HuH-7 (cell line): ENCODE data around the gene EMP1.
"Not testable (repeated sequence)": the region's sequence is repeated elsewhere in the genome, so short reads cannot be mapped to it uniquely, and the experiment has no call there.

ENCODE experiments used
- DNase-seq: peaks from one replicate; pipeline ENCODE4 v3.0.0; 2011; ENCODE audit warnings: low spot score

EMP1 gene

GRCh38 chr12:13257356-13257875, 60.9 kb downstream of the EMP1 start:
- no peak for DNase-seq

DNA sequence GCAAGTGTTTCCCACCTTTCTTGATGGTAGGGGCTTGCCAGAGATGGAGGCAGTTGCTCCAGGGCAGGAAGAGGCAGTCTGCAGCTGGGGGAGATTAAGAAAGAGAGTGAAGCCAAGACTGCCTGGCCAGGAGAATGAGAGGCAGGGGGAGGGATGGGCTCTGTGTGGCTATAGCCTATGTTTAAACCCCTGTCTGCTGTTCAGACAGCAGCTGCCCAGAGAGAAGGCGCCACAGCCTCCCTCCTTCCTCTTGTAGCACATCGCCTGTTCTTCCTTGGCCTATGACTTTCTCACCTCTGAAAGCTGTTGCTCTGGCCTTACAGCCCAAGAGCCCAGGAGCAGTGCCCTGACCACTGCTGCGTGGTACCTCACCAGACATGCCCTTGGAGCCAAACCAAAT, 61.7 kb downstream of the EMP1 start:
- no peak for DNase-seq

- DNase-seq, result no peak
Observed at GRCh38 chr12:13258717-13259119, 62.2 kb downstream of the EMP1 start.

DNA sequence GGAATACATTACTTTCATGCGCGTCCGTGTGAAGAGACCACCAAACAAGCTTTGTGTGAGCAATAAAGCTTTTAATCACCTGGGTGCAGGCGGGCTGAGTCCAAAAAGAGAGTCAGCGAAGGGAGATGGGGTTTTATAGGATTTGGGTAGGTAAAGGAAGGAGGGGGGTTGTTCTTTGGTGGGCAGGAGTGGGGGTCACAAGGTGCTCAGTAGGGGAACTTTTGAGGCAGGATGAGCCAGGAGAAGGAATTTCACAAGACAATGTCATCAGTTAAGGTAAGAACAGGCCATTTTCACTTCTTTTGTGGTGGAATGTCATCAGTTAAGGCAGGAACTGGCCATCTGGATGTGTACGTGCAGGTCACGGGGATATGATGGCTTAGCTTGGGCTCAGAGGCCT, 63.1 kb downstream of the EMP1 start:
- not testable (repeated sequence) for DNase-seq

DNA sequence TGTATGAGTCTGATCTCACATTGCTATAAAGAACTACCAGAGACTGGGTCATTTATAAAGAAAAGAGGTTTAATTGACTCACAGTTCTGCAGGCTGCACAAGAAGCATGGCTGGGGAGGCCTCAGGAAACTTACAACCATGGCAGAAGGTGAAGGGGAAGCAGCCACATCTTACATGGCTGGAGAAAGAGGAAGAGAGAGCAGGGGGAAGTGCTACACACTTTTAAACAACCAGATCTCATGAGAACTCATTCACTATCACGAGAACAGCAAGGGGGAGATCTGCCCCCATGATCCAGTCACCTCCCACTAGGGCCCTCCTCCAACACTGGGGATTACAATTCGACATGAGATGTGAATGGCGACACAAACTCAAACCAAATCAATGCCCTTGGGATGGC, 71.3 kb downstream of the EMP1 start:
- DNase-seq, result not testable (repeated sequence)

GRCh38 chr12:13268581-13268980, 72.1 kb downstream of the EMP1 start:
- no peak for DNase-seq
